ENCODE data around the gene C10orf90.

The C10orf90 gene

DNA sequence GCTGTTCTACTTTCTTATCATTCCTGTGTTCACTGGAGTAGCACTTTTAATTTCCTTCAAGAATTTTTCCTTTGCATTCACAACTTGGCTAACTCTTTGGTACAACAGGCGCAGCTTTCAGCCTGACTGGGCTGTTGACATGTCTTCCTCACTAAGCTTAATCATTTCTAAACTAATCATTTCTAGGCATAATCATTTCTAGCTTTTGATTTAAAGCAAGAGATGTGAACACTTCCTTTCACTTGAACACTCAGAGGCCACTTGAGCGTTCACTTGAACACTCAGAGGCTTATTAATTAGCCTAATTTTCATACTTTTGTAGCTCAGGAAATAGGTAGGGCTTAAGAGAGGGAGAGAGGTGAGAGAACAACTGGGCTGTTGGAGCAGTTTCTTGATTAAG, 15.9 kb downstream of the C10orf90 start:
- Histone ChIP-seq H3K27me3 (replicated peaks; ENCODE audit: control insufficient read depth, insufficient read depth, low read length) (no peaks in the 10 kb centered on the region), H3K36me3 (ENCODE audit: control insufficient read depth, insufficient read depth, low read length) (no peaks in the 10 kb centered on the region), H3K4me3 (replicated peaks; ENCODE audit: low read depth, low read length) (no peak overlapping the region)
- DNase-seq (ENCODE audit: extremely low read depth, insufficient read length): no peak
- TF ChIP-seq, protein P1, sequence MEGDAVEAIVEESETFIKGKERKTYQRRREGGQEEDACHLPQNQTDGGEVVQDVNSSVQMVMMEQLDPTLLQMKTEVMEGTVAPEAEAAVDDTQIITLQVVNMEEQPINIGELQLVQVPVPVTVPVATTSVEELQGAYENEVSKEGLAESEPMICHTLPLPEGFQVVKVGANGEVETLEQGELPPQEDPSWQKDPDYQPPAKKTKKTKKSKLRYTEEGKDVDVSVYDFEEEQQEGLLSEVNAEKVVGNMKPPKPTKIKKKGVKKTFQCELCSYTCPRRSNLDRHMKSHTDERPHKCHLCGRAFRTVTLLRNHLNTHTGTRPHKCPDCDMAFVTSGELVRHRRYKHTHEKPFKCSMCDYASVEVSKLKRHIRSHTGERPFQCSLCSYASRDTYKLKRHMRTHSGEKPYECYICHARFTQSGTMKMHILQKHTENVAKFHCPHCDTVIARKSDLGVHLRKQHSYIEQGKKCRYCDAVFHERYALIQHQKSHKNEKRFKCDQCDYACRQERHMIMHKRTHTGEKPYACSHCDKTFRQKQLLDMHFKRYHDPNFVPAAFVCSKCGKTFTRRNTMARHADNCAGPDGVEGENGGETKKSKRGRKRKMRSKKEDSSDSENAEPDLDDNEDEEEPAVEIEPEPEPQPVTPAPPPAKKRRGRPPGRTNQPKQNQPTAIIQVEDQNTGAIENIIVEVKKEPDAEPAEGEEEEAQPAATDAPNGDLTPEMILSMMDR (IDR thresholded peaks at IDR 0.05; ENCODE audit: insufficient read depth, low read length, poor library complexity, severe bottlenecking): no peak

- TF ChIP-seq, protein P1 (IDR thresholded peaks at IDR 0.05; ENCODE audit: insufficient read depth, low read length, poor library complexity, severe bottlenecking): no peak
- no peaks in the 10 kb centered on the region for H3K36me3 ChIP-seq (ENCODE audit: control insufficient read depth, insufficient read depth, low read length)
- no peak overlapping the region for H3K4me3 ChIP-seq (replicated peaks; ENCODE audit: low read depth, low read length)
- H3K27me3 ChIP-seq (replicated peaks; ENCODE audit: control insufficient read depth, insufficient read depth, low read length): no peaks in the 10 kb centered on the region
- no peak for DNase-seq (ENCODE audit: extremely low read depth, insufficient read length)
Measured at GRCh38 chr10:126651467-126651866, 19.0 kb downstream of the C10orf90 start.

DNA sequence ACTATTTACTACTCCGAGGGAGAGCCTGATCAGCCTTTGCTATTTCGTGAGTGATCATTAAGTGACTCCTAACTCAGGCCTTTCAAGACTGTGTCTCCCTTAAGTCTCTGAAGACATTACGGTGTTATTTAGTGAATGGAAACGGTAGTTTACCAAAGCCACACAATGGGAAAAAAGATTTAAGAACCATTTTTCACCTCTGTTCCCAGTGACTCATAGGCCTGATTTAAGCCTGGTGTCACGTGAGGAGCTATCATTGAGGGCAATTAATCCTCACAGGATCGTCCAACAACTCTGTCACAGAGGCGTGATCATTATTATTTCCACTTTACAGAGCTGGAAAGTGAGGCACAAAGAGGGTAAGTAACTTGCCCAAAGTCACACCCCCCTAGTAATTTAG, 20.3 kb downstream of the C10orf90 start:
- no peak for DNase-seq (ENCODE audit: extremely low read depth, insufficient read length)
- H3K27me3 ChIP-seq (replicated peaks; ENCODE audit: control insufficient read depth, insufficient read depth, low read length): no peaks in the 10 kb centered on the region
- no peaks in the 10 kb centered on the region for H3K36me3 ChIP-seq (ENCODE audit: control insufficient read depth, insufficient read depth, low read length)
- TF ChIP-seq, protein P1 (IDR thresholded peaks at IDR 0.05; ENCODE audit: insufficient read depth, low read length, poor library complexity, severe bottlenecking): no peak
- no peak overlapping the region for H3K4me3 ChIP-seq (replicated peaks; ENCODE audit: low read depth, low read length)

GRCh38 chr10:126647116-126647515, 23.4 kb downstream of the C10orf90 start:
- H3K4me3 ChIP-seq (replicated peaks; ENCODE audit: low read depth, low read length): no peak overlapping the region
- H3K36me3 ChIP-seq (ENCODE audit: control insufficient read depth, insufficient read depth, low read length): no peaks in the 10 kb centered on the region
- TF ChIP-seq, protein P1 (IDR thresholded peaks at IDR 0.05; ENCODE audit: insufficient read depth, low read length, poor library complexity, severe bottlenecking): no peak
- H3K27me3 ChIP-seq (replicated peaks; ENCODE audit: control insufficient read depth, insufficient read depth, low read length): no peaks in the 10 kb centered on the region
- DNase-seq (ENCODE audit: extremely low read depth, insufficient read length): no peak

- Histone ChIP-seq H3K36me3 (ENCODE audit: control insufficient read depth, insufficient read depth, low read length) (no peaks in the 10 kb centered on the region), H3K27me3 (replicated peaks; ENCODE audit: control insufficient read depth, insufficient read depth, low read length) (no peaks in the 10 kb centered on the region), H3K4me3 (replicated peaks; ENCODE audit: low read depth, low read length) (no peak overlapping the region)
- no peak for DNase-seq (ENCODE audit: extremely low read depth, insufficient read length)
- TF ChIP-seq, protein P1 (IDR thresholded peaks at IDR 0.05; ENCODE audit: insufficient read depth, low read length, poor library complexity, severe bottlenecking): no peak
Measured at GRCh38 chr10:126646110-126646509, 24.4 kb downstream of the C10orf90 start.

DNA sequence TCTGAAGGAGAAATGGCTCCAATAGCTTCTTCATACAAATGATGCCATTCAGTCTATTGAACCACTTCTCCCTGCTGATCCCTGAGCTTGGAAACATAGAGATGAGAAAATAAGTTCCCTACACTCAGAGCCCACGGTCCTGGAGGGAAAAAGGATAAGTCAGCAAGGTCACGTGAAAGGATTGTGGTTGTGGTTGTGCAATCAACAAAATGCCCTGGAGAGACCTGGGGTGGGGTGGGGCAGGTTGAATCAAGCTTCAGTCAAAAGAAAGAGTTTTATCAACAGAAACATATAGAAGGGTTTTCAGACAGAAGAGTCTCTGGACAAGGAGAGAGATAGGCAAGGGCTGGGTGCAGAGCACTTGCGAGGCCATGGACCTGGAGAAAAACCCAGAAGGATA, 30.1 kb downstream of the C10orf90 start:
- Histone ChIP-seq H3K27me3 (replicated peaks; ENCODE audit: control insufficient read depth, insufficient read depth, low read length) (no peaks in the 10 kb centered on the region), H3K36me3 (ENCODE audit: control insufficient read depth, insufficient read depth, low read length) (no peaks in the 10 kb centered on the region), H3K4me3 (replicated peaks; ENCODE audit: low read depth, low read length) (no peak overlapping the region)
- TF ChIP-seq, protein P1 (IDR thresholded peaks at IDR 0.05; ENCODE audit: insufficient read depth, low read length, poor library complexity, severe bottlenecking): no peak
- no peak for DNase-seq (ENCODE audit: extremely low read depth, insufficient read length)

Data from GM06990 (cell line).